ENCODE results near the gene FUCA1.
"Not testable (repeated sequence)": the region's sequence is repeated elsewhere in the genome, so short reads cannot be mapped to it uniquely, and the experiment has no call there.

The FUCA1 gene

DNA sequence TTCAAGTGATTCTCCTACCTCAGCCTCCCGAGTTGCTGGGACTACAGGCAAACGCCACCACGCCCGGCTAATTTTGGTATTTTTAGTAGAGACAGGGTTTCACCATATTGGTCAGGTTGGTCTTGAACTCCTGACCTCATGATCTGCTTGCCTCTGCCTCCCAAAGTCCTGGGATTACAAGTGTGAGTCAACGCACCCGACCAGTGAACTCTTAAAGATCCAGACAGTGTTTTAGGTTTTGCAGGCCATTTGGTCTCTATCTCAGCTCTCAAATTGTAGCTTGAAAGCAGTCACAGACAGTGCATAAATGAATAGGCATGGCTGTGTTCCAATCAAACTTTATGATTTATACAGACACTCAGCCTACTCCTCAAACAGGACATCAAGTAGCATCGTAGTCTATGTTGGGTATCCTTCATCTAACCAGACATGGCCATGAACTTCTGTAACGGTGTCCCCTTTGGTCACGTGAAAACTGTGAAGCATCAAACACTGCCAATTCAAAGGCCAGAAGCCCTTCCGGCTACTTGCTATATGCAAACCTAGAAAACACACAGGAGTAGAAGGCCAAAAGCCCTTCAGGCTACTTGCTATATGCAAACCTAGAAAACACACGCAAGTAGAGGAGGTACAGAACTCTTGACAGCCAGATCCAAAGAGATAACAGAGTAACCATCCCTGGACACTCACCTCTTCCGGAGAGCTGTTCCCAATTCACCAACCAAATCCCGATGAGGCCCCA lies 3.1 kb downstream of the FUCA1 start:
- no CpG with 5 or more reads among the region's 13 CpGs for WGBS, 2 donors (ENCODE audit: extremely low coverage in 2 of 2, insufficient read length in 2 of 2, insufficient replicate concordance in 1 of 2)
- H3K79me1 ChIP-seq (ENCODE audit: low read depth, low read length): no peaks in the 10 kb centered on the region
- H3K4me2 ChIP-seq (ENCODE audit: insufficient read depth, low read length, poor library complexity, severe bottlenecking): no peak overlapping the region
- H3K36me3 ChIP-seq (replicated peaks in 1 of 2; ENCODE audit: control insufficient read depth in 2 of 2, insufficient read depth in 2 of 2, low read length in 2 of 2): no peaks in the 10 kb centered on the region
- no peak overlapping the region for H4K8ac ChIP-seq (ENCODE audit: low read depth, low read length)
- H3K27ac ChIP-seq (replicated peaks; ENCODE audit: low read length): no peak overlapping the region
- H2BK5ac ChIP-seq (ENCODE audit: low read length): no peak overlapping the region
- H2BK12ac ChIP-seq (ENCODE audit: low read length): no peak overlapping the region
- no peak overlapping the region for H3K4ac ChIP-seq (ENCODE audit: low read length)
- no peak overlapping the region for H3K14ac ChIP-seq (ENCODE audit: low read length)
- no peak for DNase-seq (ENCODE audit: low spot score)
- no peak overlapping the region for H3K9ac ChIP-seq (ENCODE audit: low read depth, low read length, poor library complexity)
- no peak overlapping the region for H2AFZ ChIP-seq (ENCODE audit: low read length)
- no peaks in the 10 kb centered on the region for H3K9me3 ChIP-seq (replicated peaks in 1 of 2; ENCODE audit: control insufficient read depth in 2 of 2, insufficient read depth in 1 of 2, low read depth in 1 of 2, low read length in 2 of 2)
- no peak overlapping the region for H3K4me3 ChIP-seq (ENCODE audit: low read length in 2 of 2)
- H3K23ac ChIP-seq (ENCODE audit: low read depth, low read length, poor library complexity): no peak overlapping the region
- H3K18ac ChIP-seq (ENCODE audit: low read length): no peak overlapping the region
- H2BK120ac ChIP-seq (ENCODE audit: low read depth, low read length): no peak overlapping the region
- peaks cover 2 to 3% of the 10 kb centered on the region in 2 donors for H3K4me1 ChIP-seq (ENCODE audit: control insufficient read depth in 2 of 2, insufficient read depth in 1 of 2, low read depth in 1 of 2, low read length in 2 of 2)
- no peak overlapping the region for H2BK15ac ChIP-seq (ENCODE audit: low read length)
- no peak overlapping the region for H2AK5ac ChIP-seq (ENCODE audit: low read depth, low read length)
- peaks cover 0 to 24% (median 20%) of the 10 kb centered on the region in 3 experiments for H3K27me3 ChIP-seq (ENCODE audit: control insufficient read depth in 3 of 3, insufficient read depth in 3 of 3, low read depth in 1 of 3, low read length in 3 of 3)
- no peak overlapping the region for H4K91ac ChIP-seq (ENCODE audit: low read depth, low read length, poor library complexity)

DNA sequence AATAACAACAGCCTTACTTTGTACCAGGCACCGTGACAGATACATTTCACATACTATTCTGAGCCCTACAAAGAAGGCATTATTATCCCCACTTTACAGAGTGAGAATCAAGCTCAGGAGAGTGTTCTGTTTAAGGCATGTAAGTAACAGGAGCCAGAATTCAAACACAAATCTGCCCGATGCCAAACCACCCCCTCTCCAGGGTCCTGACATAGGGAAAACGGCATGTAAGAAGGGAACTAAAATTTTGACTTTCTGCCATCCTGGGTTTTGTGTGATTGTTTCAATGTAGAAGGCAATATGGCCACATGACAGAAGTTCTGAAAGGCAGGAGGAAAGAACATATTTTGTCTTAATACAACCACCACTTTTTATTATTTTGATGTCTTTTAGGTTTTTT lies 5.5 kb downstream of the FUCA1 start:
- Histone ChIP-seq H2AFZ (ENCODE audit: low read length) (no peak overlapping the region), H3K36me3 (replicated peaks in 1 of 2; ENCODE audit: control insufficient read depth in 2 of 2, insufficient read depth in 2 of 2, low read length in 2 of 2) (no peaks in the 10 kb centered on the region), H3K27ac (replicated peaks; ENCODE audit: low read length) (no peak overlapping the region), H3K4me1 (ENCODE audit: control insufficient read depth in 2 of 2, insufficient read depth in 1 of 2, low read depth in 1 of 2, low read length in 2 of 2) (peaks cover 2 to 3% of the 10 kb centered on the region in 2 donors), H3K14ac (ENCODE audit: low read length) (no peak overlapping the region), H3K9ac (ENCODE audit: low read depth, low read length, poor library complexity) (no peak overlapping the region), H2AK5ac (ENCODE audit: low read depth, low read length) (no peak overlapping the region), H2BK120ac (ENCODE audit: low read depth, low read length) (no peak overlapping the region), H3K18ac (ENCODE audit: low read length) (no peak overlapping the region), H3K27me3 (ENCODE audit: control insufficient read depth in 3 of 3, insufficient read depth in 3 of 3, low read depth in 1 of 3, low read length in 3 of 3) (peaks cover 0 to 15% (median 13%) of the 10 kb centered on the region in 3 experiments), H2BK15ac (ENCODE audit: low read length) (no peak overlapping the region), H3K4me3 (ENCODE audit: low read length in 2 of 2) (no peak overlapping the region), H3K79me1 (ENCODE audit: low read depth, low read length) (no peaks in the 10 kb centered on the region), H2BK5ac (ENCODE audit: low read length) (no peak overlapping the region), H4K91ac (ENCODE audit: low read depth, low read length, poor library complexity) (no peak overlapping the region), H3K23ac (ENCODE audit: low read depth, low read length, poor library complexity) (no peak overlapping the region), H3K9me3 (replicated peaks in 1 of 2; ENCODE audit: control insufficient read depth in 2 of 2, insufficient read depth in 1 of 2, low read depth in 1 of 2, low read length in 2 of 2) (peaks cover 0 to 1% of the 10 kb centered on the region in 2 donors), H3K4me2 (ENCODE audit: insufficient read depth, low read length, poor library complexity, severe bottlenecking) (no peak overlapping the region), H2BK12ac (ENCODE audit: low read length) (no peak overlapping the region), H3K4ac (ENCODE audit: low read length) (no peak overlapping the region), H4K8ac (ENCODE audit: low read depth, low read length) (no peak overlapping the region)
- DNase-seq (ENCODE audit: low spot score): no peak
- WGBS, 2 donors (ENCODE audit: extremely low coverage in 2 of 2, insufficient read length in 2 of 2, insufficient replicate concordance in 1 of 2): no CpG with 5 or more reads among the region's 3 CpGs

DNA sequence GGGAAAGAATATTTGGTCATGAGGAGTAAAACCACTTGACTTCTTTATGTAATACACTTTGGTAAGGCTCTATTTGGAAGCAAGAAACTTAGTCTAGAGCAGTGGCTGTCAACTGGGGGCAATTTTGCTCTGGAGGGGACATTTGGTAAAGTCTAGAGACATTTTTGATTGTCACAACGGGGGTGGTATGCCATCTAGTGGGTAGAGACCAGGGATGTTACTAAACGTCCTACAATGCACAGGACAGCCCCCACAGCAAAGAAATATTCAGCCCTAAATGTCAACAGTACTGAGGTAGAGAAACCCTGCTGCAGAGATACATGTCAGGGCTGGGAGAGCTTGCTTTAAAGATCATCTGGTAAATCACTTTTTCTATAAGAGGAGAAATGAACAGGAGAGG lies 13.5 kb downstream of the FUCA1 start:
- peaks cover 0 to 1% of the 10 kb centered on the region in 2 donors for H3K9me3 ChIP-seq (replicated peaks in 1 of 2; ENCODE audit: control insufficient read depth in 2 of 2, insufficient read depth in 1 of 2, low read depth in 1 of 2, low read length in 2 of 2)
- H2BK15ac ChIP-seq (ENCODE audit: low read length): no peak overlapping the region
- H3K18ac ChIP-seq (ENCODE audit: low read length): no peak overlapping the region
- H2AK5ac ChIP-seq (ENCODE audit: low read depth, low read length): no peak overlapping the region
- no peak overlapping the region for H2BK5ac ChIP-seq (ENCODE audit: low read length)
- DNase-seq (ENCODE audit: low spot score): no peak
- no peak overlapping the region for H3K27ac ChIP-seq (replicated peaks; ENCODE audit: low read length)
- H2AFZ ChIP-seq (ENCODE audit: low read length): no peak overlapping the region
- H2BK120ac ChIP-seq (ENCODE audit: low read depth, low read length): no peak overlapping the region
- WGBS, 2 donors (ENCODE audit: extremely low coverage in 2 of 2, insufficient read length in 2 of 2, insufficient replicate concordance in 1 of 2): no CpG with 5 or more reads among the region's 2 CpGs
- H3K79me1 ChIP-seq (ENCODE audit: low read depth, low read length): no peaks in the 10 kb centered on the region
- no peak overlapping the region for H4K8ac ChIP-seq (ENCODE audit: low read depth, low read length)
- no peaks in the 10 kb centered on the region for H3K4me1 ChIP-seq (ENCODE audit: control insufficient read depth in 2 of 2, insufficient read depth in 1 of 2, low read depth in 1 of 2, low read length in 2 of 2)
- H3K9ac ChIP-seq (ENCODE audit: low read depth, low read length, poor library complexity): no peak overlapping the region
- H4K91ac ChIP-seq (ENCODE audit: low read depth, low read length, poor library complexity): no peak overlapping the region
- H3K4me3 ChIP-seq (ENCODE audit: low read length in 2 of 2): no peak overlapping the region
- H2BK12ac ChIP-seq (ENCODE audit: low read length): no peak overlapping the region
- no peaks in the 10 kb centered on the region for H3K36me3 ChIP-seq (replicated peaks in 1 of 2; ENCODE audit: control insufficient read depth in 2 of 2, insufficient read depth in 2 of 2, low read length in 2 of 2)
- H3K14ac ChIP-seq (ENCODE audit: low read length): no peak overlapping the region
- H3K23ac ChIP-seq (ENCODE audit: low read depth, low read length, poor library complexity): no peak overlapping the region
- H3K4ac ChIP-seq (ENCODE audit: low read length): no peak overlapping the region
- H3K27me3 ChIP-seq (ENCODE audit: control insufficient read depth in 3 of 3, insufficient read depth in 3 of 3, low read depth in 1 of 3, low read length in 3 of 3): no peaks in the 10 kb centered on the region
- no peak overlapping the region for H3K4me2 ChIP-seq (ENCODE audit: insufficient read depth, low read length, poor library complexity, severe bottlenecking)

DNA sequence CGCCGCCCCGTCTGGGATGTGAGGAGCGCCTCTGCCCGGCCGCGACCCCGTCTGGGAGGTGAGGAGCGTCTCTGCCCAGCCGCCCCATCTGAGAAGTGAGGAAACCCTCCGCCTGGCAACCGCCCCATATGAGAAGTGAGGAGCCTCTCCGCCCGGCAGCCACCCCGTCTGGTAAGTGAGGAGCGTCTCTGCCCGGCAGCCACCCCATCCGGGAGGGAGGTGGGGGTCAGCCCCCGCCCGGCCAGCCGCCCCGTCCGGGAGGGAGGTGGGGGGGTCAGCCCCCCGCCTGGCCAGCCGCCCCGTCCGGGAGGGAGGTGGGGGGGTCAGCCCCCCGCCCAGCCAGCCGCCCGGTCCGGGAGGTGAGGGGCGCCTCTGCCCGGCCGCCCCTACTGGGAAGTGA lies 15.0 kb downstream of the FUCA1 start:
- WGBS, 2 donors (ENCODE audit: extremely low coverage in 2 of 2, insufficient read length in 2 of 2, insufficient replicate concordance in 1 of 2): no CpG with 5 or more reads among the region's 34 CpGs
- not testable (repeated sequence) for H2BK12ac ChIP-seq (ENCODE audit: low read length); H3K9ac ChIP-seq (ENCODE audit: low read depth, low read length, poor library complexity); H2BK15ac ChIP-seq (ENCODE audit: low read length); H3K27ac ChIP-seq (replicated peaks; ENCODE audit: low read length); H2AK5ac ChIP-seq (ENCODE audit: low read depth, low read length); DNase-seq (ENCODE audit: low spot score); H3K4ac ChIP-seq (ENCODE audit: low read length); H2BK120ac ChIP-seq (ENCODE audit: low read depth, low read length); H3K4me3 ChIP-seq (ENCODE audit: low read length in 2 of 2); H2AFZ ChIP-seq (ENCODE audit: low read length); H3K36me3 ChIP-seq (replicated peaks in 1 of 2; ENCODE audit: control insufficient read depth in 2 of 2, insufficient read depth in 2 of 2, low read length in 2 of 2); H3K4me2 ChIP-seq (ENCODE audit: insufficient read depth, low read length, poor library complexity, severe bottlenecking); H3K27me3 ChIP-seq (ENCODE audit: control insufficient read depth in 3 of 3, insufficient read depth in 3 of 3, low read depth in 1 of 3, low read length in 3 of 3); H3K18ac ChIP-seq (ENCODE audit: low read length); H3K23ac ChIP-seq (ENCODE audit: low read depth, low read length, poor library complexity); H4K8ac ChIP-seq (ENCODE audit: low read depth, low read length); H3K4me1 ChIP-seq (ENCODE audit: control insufficient read depth in 2 of 2, insufficient read depth in 1 of 2, low read depth in 1 of 2, low read length in 2 of 2); H3K79me1 ChIP-seq (ENCODE audit: low read depth, low read length); H4K91ac ChIP-seq (ENCODE audit: low read depth, low read length, poor library complexity); H3K9me3 ChIP-seq (replicated peaks in 1 of 2; ENCODE audit: control insufficient read depth in 2 of 2, insufficient read depth in 1 of 2, low read depth in 1 of 2, low read length in 2 of 2); H3K14ac ChIP-seq (ENCODE audit: low read length); H2BK5ac ChIP-seq (ENCODE audit: low read length)
